Measurements from ENCODE around the gene GOLGA8H.
"Not testable (repeated sequence)": the region's sequence is repeated elsewhere in the genome, so short reads cannot be mapped to it uniquely, and the experiment has no call there.

The GOLGA8H gene, protein sequence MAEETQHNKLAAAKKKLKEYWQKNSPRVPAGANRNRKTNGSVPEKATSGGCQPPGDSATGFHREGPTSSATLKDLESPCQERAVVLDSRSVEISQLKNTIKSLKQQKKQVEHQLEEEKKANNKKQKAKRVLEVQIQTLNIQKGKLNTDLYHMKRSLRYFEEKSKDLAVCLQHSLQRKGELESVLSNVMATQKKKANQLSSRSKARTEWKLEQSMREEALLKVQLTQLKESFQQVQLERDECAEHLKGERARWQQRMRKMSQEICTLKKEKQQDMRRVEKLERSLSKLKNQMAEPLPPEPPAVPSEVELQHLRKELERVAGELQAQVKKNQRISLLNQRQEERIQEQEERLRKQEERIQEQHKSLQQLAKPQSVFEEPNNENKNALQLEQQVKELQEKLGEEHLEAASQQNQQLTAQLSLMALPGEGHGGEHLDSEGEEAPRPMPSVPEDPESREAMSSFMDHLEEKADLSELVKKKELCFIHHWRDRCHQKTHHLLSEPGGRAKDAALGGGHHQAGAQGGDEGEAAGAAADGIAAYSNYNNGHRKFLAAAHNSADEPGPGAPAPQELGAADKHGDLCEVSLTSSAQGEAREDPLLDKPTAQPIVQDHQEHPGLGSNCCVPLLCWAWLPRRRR

DNA sequence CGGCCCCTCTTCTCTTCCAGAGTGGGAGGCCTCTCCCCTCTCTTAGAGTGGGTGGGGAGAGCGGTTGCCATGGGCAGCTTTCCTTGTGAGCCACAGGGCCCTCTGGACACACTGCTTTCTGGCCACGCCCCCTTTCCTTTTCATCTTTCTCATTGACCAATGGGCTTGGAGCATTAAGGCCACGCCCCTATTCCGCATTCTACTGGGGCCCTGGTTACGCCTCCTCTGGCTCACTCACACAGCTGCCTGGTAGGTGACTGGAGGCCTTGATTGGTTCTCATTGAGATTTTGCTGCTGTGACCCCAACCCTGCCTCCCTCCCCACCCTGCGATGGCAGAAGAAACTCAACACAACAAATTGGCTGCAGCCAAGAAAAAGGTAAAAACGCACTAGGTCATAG lies at the start of gene GOLGA8H:
TSS of gene GOLGA8H (plus strand) at position 233 of the 400 bp plus-strand sequence. CDS start at position 331, 98 bp downstream.
- not testable (repeated sequence) for FAIRE-seq

DNA sequence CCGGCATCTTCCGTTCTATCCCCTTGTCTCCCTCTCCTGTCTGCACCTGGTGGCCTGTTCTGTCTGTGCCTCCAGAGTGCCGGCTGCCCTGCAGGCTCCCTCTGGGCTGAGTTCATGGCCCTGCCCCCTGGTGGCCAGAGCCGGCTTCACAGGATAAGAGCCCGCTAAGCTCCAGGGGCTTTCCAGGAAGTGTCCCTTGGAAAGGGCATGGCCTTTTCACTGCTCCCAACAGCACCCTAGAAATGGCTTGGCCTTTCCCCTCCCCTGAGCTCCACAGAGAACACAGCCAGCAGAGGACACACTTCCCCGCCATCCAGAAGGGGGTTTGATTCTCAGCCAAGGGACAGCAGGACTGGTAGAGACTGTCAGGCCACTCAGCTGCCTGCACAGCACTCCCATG lies 36.9 kb upstream of the GOLGA8H start:
- FAIRE-seq: not testable (repeated sequence)

DNA sequence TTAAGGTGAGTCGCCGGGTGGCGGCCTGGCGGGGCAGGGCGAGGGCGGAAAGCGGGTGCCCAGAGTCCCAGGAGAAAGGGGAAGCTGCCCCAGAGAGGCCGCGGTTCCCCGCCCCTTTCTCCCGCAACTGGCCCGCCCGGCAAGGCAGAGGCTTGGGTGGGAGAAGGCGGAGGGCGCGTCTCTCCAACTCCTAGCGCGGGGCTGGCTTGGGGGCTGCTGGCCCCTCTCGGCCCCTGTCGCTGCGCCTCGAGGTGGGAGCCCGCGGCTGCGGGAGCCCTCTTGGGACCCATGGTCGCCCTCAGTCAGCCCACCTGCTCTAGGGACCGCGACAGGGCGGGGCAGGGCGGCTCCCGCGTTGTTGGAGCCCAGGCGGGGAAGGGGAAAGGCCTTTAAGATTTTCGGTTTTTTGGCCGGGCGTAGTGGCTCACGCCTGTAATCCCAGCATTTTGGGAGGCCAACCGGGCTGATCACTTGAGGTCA lies 30.8 kb upstream of the GOLGA8H start:
- FAIRE-seq: not testable (repeated sequence)

DNA sequence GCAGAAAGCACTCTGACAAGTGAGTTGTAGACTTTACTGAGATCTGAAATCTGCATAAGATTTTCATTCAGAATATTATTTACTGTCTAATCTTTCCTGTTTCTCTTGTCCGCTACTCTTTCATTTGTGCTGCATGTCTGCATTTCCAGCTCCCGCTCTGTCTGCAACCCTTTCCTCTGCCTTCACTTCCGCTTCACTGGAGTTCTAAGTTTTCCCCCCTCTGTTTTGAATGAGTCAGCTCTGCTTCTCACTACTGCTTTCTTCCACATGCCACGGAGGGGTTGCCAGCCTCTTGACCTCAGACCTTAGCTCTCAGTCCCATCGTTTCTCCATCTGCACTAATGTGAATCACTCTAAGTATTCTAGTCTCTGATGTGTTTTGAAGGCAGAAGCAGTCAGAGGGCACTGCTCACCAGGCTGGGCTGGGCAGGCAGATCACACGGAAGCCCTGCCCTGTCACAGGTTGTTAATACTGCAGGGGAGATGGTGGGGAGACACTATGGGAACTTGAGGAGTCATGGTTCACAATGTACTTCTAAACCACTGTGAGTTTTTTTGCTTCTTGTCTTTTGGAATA lies 24.3 kb upstream of the GOLGA8H start:
- not testable (repeated sequence) for FAIRE-seq

DNA sequence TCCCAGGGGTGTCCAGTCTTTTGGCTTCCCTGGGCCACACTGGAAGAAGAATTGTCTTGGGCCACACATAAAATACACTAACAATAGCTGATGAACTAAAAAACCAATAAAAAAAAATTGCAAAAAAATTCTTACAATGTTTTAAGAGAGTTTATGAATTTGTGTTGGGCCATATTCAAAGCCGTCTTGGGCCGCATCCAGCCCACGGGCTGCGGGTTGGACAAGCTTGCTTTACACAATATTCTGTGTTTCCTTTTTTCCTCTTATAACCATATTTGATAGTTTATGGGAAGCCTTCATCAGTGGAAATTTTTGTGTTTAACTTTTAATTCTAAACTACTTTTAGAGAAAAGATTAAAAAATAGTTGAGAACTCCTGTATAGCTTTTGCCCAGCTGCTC lies 23.1 kb upstream of the GOLGA8H start:
- FAIRE-seq: not testable (repeated sequence)

DNA sequence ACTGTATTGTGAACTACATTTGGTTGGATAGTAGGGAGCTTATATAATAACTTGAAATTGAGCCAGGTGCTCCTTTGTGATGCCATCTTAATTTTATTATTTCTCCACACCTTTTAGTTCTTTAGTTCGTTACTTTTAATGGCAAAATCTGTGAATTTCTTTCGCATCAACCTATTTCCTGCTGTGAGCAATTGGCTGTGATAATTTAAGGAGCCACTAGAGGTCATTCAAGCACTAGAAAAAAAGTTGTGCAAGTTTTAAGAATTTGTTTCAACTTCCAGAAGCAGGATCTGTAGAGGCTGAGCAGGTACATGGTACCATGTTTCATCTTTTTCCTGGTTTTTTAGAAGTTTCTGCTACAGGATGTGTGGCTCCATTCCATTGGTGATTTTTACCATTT lies 4.9 kb upstream of the GOLGA8H start:
- not testable (repeated sequence) for FAIRE-seq

DNA sequence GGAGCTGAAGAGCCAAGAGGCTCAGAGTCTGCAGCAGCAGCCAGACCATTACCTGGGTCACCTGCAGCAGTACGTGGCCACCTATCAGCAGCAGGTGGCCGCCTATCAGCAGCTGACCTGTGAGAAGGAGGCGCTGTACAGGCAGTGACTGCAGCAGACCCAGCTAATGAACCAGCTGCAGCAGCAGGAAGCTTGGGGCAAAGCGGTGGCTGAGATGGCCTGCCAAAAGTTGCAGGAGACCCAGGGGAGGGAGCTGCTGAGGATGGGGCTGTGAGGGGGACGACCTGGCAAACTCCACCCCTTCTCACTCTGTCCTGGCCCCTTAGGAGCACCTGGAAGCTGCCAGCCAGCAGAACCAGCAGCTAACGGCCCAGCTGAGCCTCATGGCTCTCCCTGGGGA lies 8.4 kb downstream of the GOLGA8H start:
- FAIRE-seq: not testable (repeated sequence)

DNA sequence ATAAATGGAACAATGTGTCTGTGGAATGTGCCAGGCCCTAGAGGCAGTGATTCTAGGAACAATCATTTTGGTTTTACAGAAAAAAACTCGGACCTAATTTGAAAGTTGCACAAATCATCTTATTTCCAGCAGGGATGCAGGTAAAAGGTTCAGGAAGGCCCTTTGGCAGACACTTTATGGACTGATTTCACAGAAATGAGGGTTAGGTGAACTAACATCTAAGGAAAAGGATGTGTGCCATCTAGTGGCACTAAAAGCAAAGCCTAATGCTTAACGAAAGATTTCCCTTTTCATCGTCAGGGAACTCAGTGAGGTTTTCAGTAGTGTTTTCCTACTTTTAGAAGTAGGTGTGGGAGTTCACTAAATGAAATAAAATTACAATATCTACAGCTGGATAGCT lies 17.5 kb downstream of the GOLGA8H start:
- FAIRE-seq: peak; percentile 74

DNA sequence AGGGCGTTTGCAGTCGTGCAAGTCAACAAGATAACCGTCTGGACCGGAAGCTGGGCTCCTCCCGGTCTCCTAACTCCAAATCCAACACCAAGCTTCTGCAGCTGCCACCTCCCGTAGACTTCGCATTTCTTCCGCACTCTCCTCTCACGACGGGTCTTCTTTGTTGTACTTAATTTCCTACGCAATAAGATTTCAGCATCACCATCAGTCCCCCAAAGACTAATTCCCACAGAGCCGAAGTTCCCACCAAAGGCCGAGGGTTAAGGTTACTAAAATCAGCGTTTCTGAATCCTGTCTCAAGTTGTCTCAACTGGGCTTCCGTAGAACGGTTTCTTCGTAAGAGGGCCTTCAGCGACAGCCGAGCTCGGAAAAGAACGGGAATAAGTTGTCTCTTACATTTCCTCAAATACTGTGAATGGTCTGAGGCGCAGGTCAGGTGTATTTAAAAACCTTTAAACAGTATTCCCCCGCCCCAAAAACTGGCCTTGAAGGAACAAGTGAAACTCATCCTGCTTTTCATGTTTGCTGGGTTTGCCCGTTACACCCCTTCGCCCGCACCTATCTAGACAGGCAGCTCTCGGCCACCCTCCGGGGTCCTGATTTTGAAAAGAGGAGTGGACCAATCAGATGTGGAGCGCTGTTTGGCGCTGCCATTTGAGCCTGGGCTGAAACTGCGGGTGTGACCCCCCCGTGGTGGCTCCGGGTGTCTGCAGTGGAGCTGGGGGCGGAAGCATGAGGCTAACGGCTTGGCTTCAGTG lies 21.8 kb downstream of the GOLGA8H start, which contains the start of gene ARHGAP11B:
TSS of gene ARHGAP11B (plus strand) at position 693 of the 758 bp plus-strand sequence.
- FAIRE-seq: peak; percentile 96

DNA sequence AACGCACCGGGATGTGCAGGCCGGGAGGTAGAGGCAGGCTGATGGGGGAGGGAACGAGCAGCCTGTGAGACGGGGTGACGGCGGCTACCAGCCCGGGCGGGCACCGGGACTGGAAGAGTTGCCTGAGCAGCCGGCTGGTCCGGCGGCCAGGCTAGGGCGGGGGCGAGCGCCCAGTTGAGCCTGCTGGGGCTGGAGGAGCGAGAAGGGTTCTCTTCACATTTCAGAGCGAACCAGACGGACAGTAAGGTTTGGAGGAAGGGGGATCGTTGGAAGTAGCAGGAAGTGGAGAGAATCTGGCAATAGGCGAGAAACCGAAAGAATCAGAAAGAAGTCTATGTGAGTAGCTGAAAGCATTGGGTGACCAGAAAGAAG lies 22.4 kb downstream of the GOLGA8H start:
- FAIRE-seq: not testable (repeated sequence)

DNA sequence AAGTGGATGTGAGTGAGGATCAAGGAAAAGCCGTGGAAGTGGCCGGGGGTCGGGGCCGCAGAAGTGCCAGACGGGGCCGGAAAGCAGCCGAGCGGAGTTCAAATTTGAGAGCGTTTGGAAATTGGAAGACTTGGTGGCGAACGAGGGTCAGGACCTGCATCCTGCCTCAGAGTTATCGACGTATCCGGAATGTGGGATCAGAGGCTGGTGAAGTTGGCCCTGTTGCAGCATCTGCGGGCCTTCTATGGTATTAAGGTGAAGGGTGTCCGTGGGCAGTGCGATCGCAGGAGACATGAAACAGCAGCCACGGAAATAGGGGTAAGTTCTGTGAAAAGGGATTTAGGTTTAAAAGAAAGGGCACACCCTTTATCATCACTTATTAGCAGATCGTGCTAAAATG lies 22.8 kb downstream of the GOLGA8H start:
- not testable (repeated sequence) for FAIRE-seq

DNA sequence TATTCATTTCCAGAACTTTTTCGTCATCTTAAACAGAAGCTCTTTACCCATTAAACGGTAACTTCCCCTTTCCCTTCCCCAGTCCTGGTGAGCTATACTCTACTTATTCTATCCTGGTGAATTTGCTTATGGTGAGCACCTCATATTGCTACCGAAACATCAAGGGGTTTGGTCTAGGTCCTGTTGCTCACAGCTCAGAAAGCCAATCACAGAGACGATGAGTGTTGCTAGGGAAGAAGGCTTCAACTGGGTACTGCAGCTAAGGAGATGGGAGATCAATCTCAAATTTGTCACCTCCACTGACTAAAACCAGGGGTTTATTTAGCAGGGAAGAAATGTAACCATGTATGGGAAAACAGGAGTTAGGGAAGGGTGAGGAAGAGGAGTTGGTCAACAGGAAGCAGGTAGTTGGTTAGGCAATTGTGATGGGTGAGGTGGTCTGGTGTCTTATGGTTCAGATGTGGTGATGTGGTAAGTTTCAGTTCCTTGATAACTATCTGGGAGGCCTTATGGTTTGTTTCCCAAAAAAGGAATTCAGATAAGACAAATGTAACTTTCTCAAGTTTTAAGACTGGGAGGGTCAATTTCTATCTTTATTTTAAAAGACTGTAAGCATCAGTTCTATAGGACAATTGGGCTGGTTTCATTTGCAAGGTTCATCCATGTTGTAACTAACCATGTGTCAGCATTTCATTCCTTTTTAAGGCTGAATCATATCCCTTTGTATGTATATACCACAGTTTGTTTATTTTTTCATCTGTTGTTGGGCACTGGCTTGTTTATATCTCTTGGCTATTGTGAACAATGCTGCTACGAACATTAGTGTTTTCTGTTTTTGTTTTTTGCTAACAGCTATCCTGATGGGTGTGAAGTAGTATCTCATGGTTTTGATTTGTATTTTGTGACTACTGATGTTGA lies 46.4 kb downstream of the GOLGA8H start:
- FAIRE-seq: no peak

DNA sequence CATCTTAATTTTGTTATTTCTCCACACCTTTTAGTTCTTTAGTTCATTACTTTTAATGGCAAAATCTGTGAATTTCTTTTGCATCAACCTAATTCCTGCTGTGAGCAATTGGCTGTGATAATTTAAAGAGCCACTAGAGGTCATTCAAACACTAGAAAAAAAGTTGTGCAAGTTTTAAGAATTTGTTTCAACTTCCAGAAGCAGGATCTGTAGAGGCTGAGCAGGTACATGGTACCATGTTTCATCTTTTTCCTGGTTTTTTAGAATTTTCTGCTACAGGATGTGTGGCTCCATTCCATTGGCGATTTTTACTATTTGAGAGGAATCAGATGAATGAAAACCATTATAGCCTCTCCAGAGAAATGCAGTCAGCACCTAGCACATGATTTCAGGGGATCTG lies 57.3 kb downstream of the GOLGA8H start:
- peak; percentile 93 for FAIRE-seq

Data from islet of Langerhans (tissue), 1 donor.